Measurements from ENCODE around the gene ITGA2B. TPM values are rescaled to one million over a fixed set of nuclear protein-coding genes. Genes with fewer than 3 reads are reported as not detected.

Gene ITGA2B
- total RNA-seq, 2 donors from 2014 or later: 1.0 to 2.6 TPM

DNA sequence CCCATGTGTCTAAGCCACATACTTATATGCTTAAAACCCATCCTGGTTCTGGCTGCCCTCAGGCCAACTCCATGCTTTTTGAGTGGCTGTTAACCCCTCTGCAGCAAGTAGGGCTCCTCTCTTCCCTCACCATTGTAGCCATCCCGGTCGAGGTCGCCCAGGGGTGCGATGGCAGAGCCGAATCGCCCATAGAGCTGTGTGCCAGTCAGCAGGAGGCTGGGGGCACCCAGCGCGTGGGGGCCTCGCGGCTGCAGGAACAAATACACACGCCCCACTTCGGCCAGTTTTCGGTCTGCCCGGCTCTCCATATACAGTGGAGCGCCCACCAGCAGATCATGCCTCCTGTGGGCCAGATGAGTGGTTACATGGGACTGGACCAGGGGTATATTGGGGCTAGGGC is 6.1 kb downstream of the ITGA2B start:
- Histone ChIP-seq H3K9me3 (no peaks in the 10 kb centered on the region), H3K4me3 (no peak overlapping the region), H3K27ac (no peak overlapping the region), H3K4me1 (peaks cover 0 to 21% of the 10 kb centered on the region in 2 donors), H3K27me3 (no peaks in the 10 kb centered on the region), H3K36me3 (no peaks in the 10 kb centered on the region)
- TF ChIP-seq, protein P1, sequence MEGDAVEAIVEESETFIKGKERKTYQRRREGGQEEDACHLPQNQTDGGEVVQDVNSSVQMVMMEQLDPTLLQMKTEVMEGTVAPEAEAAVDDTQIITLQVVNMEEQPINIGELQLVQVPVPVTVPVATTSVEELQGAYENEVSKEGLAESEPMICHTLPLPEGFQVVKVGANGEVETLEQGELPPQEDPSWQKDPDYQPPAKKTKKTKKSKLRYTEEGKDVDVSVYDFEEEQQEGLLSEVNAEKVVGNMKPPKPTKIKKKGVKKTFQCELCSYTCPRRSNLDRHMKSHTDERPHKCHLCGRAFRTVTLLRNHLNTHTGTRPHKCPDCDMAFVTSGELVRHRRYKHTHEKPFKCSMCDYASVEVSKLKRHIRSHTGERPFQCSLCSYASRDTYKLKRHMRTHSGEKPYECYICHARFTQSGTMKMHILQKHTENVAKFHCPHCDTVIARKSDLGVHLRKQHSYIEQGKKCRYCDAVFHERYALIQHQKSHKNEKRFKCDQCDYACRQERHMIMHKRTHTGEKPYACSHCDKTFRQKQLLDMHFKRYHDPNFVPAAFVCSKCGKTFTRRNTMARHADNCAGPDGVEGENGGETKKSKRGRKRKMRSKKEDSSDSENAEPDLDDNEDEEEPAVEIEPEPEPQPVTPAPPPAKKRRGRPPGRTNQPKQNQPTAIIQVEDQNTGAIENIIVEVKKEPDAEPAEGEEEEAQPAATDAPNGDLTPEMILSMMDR (IDR thresholded peaks at IDR 0.05): no peak
- DNase-seq (ENCODE audit: low spot score): no peak

GRCh38 chr17:44382917-44383316 is 6.5 kb downstream of the ITGA2B start:
- no peak for DNase-seq (ENCODE audit: low spot score)
- Histone ChIP-seq H3K9me3 (no peaks in the 10 kb centered on the region), H3K27ac (no peak overlapping the region), H3K36me3 (no peaks in the 10 kb centered on the region), H3K4me3 (no peak overlapping the region), H3K27me3 (no peaks in the 10 kb centered on the region), H3K4me1 (peaks cover 0 to 21% of the 10 kb centered on the region in 2 donors)
- TF ChIP-seq, protein P1 (IDR thresholded peaks at IDR 0.05): no peak

DNA sequence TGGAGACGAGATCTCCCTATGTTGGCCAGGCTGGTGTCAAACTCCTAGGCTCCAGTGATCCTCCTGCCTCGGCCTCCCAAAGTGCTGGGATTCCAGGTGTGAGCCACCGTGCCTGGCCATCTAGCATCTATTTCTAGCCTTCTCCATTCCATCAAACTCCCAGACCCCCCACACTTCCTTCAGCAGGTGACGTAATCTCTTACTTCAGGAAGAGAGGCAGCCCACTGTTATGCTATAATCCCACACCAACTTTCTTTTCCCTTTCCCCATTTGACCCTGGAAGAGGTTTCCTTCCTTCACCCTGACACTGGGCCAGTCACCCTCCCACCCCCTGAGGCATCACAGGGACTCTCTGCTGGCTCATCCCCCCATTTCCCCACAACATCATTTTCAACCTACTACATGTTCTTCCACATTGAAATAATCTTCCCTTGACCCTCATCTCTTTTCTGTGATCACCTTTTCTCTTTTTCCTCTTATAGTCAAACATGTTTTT is 7.6 kb downstream of the ITGA2B start:
- TF ChIP-seq, protein P1 (IDR thresholded peaks at IDR 0.05): no peak

DNA sequence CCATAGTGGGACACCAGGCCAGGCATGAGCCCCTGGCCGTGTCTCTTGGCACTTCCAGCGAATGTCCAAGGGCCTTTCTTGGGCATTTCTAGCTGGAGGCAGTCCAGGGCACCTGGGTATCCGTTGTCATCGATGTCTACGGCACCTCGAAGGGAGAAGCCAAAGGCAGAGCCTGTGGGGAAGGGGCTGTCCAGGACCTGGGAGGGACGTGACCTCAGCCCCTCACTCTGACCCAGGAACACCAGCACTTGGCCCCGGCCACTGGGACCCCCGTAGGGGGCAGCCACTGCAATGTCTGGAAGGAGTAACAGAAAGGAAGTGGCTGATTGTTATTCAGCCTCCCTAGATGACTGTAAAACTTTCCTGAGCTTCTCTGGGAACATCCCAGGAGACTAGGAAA is 8.7 kb downstream of the ITGA2B start:
- Histone ChIP-seq H3K4me1 (peaks cover 0 to 28% of the 10 kb centered on the region in 2 donors), H3K27me3 (no peaks in the 10 kb centered on the region), H3K4me3 (no peak overlapping the region), H3K27ac (no peak overlapping the region), H3K9me3 (no peaks in the 10 kb centered on the region), H3K36me3 (no peaks in the 10 kb centered on the region)
- TF ChIP-seq, protein P1 (IDR thresholded peaks at IDR 0.05): no peak
- DNase-seq (ENCODE audit: low spot score): no peak

More for the DNA sequence above, 7.6 kb downstream of the ITGA2B start:
- no peak for DNase-seq (ENCODE audit: low spot score)
- Histone ChIP-seq H3K9me3 (no peaks in the 10 kb centered on the region), H3K36me3 (no peaks in the 10 kb centered on the region), H3K27me3 (no peaks in the 10 kb centered on the region), H3K4me3 (no peak overlapping the region), H3K4me1 (peaks cover 0 to 22% of the 10 kb centered on the region in 2 donors), H3K27ac (no peak overlapping the region)

GRCh38 chr17:44379887-44380286 is 9.6 kb downstream of the ITGA2B start:
- TF ChIP-seq, protein P1 (IDR thresholded peaks at IDR 0.05): no peak
- H3K9me3 ChIP-seq: no peaks in the 10 kb centered on the region
- no peaks in the 10 kb centered on the region for H3K36me3 ChIP-seq
- no peaks in the 10 kb centered on the region for H3K27me3 ChIP-seq
- no peak for DNase-seq (ENCODE audit: low spot score)
- H3K27ac ChIP-seq: no peak overlapping the region
- H3K4me1 ChIP-seq: peaks cover 0 to 28% of the 10 kb centered on the region in 2 donors
- no peak overlapping the region for H3K4me3 ChIP-seq

GRCh38 chr17:44378171-44378705 is 11.2 kb downstream of the ITGA2B start:
- peaks cover 0 to 26% of the 10 kb centered on the region in 2 donors for H3K4me1 ChIP-seq
- no peak for DNase-seq (ENCODE audit: low spot score)
- H3K4me3 ChIP-seq: no peak overlapping the region
- H3K27me3 ChIP-seq: no peaks in the 10 kb centered on the region
- no peaks in the 10 kb centered on the region for H3K9me3 ChIP-seq
- H3K36me3 ChIP-seq: no peaks in the 10 kb centered on the region
- H3K27ac ChIP-seq: no peak overlapping the region
- TF ChIP-seq, protein P1 (IDR thresholded peaks at IDR 0.05): no peak

Data from right atrium auricular region (tissue), 2 donors.